Measurements from ENCODE around the gene OST4.

The OST4 gene

DNA sequence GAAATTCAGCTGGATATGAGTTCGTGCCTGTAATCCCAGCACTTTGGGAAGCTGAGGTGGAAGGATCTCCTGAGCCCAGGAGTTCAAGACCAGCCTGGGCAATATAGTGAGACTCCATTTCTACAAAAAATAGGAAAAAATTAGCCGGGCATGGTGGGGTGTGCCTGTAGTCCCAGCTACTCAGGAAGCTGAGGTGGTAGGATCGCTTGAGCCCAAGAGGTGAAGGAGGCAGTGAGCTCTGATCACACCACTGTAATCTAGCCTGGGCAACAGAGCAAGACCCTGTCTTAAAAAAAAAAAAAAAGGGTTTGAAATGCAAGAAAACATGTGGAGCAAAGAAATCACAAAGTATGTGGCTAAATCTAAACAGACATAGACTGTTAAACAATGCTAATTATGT lies 37.6 kb upstream of the OST4 start:
- Histone ChIP-seq H3K27ac (no peak overlapping the region), H3K36me3 (replicated peaks) (no peaks in the 10 kb centered on the region), H3K27me3 (replicated peaks) (no peaks in the 10 kb centered on the region), H3K4me3 (ENCODE audit: low read depth, low read length) (no peak overlapping the region)
- TF ChIP-seq, protein P1, sequence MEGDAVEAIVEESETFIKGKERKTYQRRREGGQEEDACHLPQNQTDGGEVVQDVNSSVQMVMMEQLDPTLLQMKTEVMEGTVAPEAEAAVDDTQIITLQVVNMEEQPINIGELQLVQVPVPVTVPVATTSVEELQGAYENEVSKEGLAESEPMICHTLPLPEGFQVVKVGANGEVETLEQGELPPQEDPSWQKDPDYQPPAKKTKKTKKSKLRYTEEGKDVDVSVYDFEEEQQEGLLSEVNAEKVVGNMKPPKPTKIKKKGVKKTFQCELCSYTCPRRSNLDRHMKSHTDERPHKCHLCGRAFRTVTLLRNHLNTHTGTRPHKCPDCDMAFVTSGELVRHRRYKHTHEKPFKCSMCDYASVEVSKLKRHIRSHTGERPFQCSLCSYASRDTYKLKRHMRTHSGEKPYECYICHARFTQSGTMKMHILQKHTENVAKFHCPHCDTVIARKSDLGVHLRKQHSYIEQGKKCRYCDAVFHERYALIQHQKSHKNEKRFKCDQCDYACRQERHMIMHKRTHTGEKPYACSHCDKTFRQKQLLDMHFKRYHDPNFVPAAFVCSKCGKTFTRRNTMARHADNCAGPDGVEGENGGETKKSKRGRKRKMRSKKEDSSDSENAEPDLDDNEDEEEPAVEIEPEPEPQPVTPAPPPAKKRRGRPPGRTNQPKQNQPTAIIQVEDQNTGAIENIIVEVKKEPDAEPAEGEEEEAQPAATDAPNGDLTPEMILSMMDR (IDR thresholded peaks at IDR 0.05; ENCODE audit: low read depth, low read length, missing control alignments) = no peak
- in situ Hi-C loops (cut with HindIII; ENCODE audit: low pct_ligation_motif_present, low sequenced_read_pairs) = loop anchor here (25.0 kb wide), 1 partner anchor 178 kb away; the partner anchor contains the start of genes DNAJC5G and TRIM54
- DNase-seq = no peak

DNA sequence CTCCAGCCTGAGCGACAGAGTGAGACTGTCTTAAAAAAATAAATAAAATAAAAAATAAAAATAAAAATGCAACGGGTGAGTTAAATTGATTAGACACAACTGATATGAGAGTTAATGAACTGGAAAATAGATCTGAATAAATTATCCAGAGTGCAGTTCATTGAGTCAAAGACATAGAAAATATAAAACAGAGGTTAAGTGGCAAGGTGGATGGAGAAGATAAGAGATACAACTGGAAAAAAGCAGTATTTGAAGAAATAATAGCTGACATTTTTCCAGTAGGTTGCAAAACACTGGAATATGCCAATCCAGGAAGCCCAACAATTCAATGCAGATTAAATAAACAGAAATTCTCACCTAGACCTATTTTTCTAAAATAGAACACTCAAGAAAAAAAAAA lies 36.8 kb upstream of the OST4 start:
- TF ChIP-seq, protein P1 (IDR thresholded peaks at IDR 0.05; ENCODE audit: low read depth, low read length, missing control alignments) = no peak
- in situ Hi-C loops (cut with HindIII; ENCODE audit: low pct_ligation_motif_present, low sequenced_read_pairs) = loop anchor here (25.0 kb wide), 1 partner anchor 179 kb away; the partner anchor contains the start of genes DNAJC5G and TRIM54
- Histone ChIP-seq H3K27ac (no peak overlapping the region), H3K27me3 (replicated peaks) (no peaks in the 10 kb centered on the region), H3K4me3 (ENCODE audit: low read depth, low read length) (no peak overlapping the region), H3K36me3 (replicated peaks) (no peaks in the 10 kb centered on the region)
- DNase-seq = no peak

DNA sequence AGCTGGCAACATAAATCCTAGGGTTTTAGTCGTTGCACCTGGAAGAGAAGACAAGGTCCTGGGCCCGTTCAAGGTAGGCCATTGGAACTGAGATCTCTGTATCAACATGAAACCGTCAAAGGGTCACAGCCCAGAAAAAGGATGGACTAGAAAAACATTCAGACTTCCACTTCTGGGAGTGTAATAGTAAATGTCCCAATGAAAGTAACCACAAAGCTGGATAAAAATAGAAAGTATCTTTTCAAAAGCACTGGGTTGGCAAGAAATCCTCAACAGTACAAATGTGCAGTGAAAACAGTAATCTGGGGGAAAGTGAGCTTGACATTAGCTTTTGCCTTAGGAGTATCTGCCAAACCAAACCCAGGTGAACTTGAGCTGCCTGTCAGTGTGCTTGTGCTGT lies 34.5 kb upstream of the OST4 start:
- no peak overlapping the region for H3K27ac ChIP-seq
- DNase-seq = no peak
- TF ChIP-seq, protein P1 (IDR thresholded peaks at IDR 0.05; ENCODE audit: low read depth, low read length, missing control alignments) = no peak
- H3K27me3 ChIP-seq (replicated peaks) = no peaks in the 10 kb centered on the region
- no peaks in the 10 kb centered on the region for H3K36me3 ChIP-seq (replicated peaks)
- in situ Hi-C loops (cut with HindIII; ENCODE audit: low pct_ligation_motif_present, low sequenced_read_pairs) = loop anchor here (25.0 kb wide), 1 partner anchor 181 kb away; the partner anchor contains the start of genes DNAJC5G and TRIM54
- no peak overlapping the region for H3K4me3 ChIP-seq (ENCODE audit: low read depth, low read length)

DNA sequence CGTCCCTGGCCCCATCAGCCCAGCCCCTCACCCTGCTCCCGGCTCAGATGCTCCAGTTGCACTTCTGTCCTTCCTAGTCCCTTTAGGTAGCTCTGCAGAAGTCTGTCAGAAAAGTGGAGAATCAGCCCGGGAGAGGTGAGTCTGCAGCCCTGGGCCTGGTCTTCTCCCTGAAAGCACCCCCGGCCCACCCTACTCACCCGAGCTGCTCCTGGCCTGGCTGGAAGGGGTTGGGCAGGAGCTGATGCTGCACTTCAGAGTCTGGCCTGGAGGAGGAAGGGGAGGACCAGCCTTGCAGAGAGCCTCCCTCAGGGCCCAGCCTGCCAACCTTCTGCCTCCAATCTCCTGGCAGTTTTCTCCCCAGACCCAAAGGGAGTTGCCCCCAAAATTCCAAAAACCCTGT lies 30.9 kb upstream of the OST4 start:
- DNase-seq = no peak
- TF ChIP-seq, protein P1 (IDR thresholded peaks at IDR 0.05; ENCODE audit: low read depth, low read length, missing control alignments) = no peak
- no peaks in the 10 kb centered on the region for H3K27me3 ChIP-seq (replicated peaks)
- in situ Hi-C loops (cut with HindIII; ENCODE audit: low pct_ligation_motif_present, low sequenced_read_pairs) = loop anchor here (25.0 kb wide), 1 partner anchor 185 kb away; the partner anchor contains the start of genes DNAJC5G and TRIM54
- no peaks in the 10 kb centered on the region for H3K36me3 ChIP-seq (replicated peaks)
- H3K27ac ChIP-seq = no peak overlapping the region
- no peak overlapping the region for H3K4me3 ChIP-seq (ENCODE audit: low read depth, low read length)

DNA sequence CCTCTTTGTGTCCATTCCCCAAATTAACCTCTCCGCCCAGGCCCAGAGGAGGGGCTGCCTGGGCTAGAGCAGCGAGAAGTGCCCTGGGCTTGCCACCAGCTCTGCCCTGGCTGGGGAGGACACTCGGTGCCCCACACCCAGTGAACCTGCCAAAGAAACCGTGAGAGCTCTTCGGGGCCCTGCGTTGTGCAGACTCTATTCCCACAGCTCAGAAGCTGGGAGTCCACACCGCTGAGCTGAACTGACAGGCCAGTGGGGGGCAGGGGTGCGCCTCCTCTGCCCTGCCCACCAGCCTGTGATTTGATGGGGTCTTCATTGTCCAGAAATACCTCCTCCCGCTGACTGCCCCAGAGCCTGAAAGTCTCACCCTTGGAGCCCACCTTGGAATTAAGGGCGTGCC lies 28.6 kb upstream of the OST4 start:
- H3K4me3 ChIP-seq (ENCODE audit: low read depth, low read length) = no peak overlapping the region
- no peaks in the 10 kb centered on the region for H3K27me3 ChIP-seq (replicated peaks)
- TF ChIP-seq, protein P1 (IDR thresholded peaks at IDR 0.05; ENCODE audit: low read depth, low read length, missing control alignments) = no peak
- in situ Hi-C loops (cut with HindIII; ENCODE audit: low pct_ligation_motif_present, low sequenced_read_pairs) = loop anchor here (25.0 kb wide), 1 partner anchor 187 kb away; the partner anchor contains the start of genes DNAJC5G and TRIM54
- no peak overlapping the region for H3K27ac ChIP-seq
- no peak for DNase-seq
- H3K36me3 ChIP-seq (replicated peaks) = no peaks in the 10 kb centered on the region

Data from brain microvascular endothelial cell (primary cell).